GM18520 (cell line): ENCODE data around the gene SDF2L1.
"Not testable (repeated sequence)": the region's sequence is repeated elsewhere in the genome, so short reads cannot be mapped to it uniquely, and the experiment has no call there.

Experiments
- ATAC-seq: cut with Tn5 transposase; IDR thresholded peaks from one replicate; pipeline ENCODE4 v1.9.1; 2021; ENCODE audit not compliant: unreplicated experiment

SDF2L1 gene

DNA sequence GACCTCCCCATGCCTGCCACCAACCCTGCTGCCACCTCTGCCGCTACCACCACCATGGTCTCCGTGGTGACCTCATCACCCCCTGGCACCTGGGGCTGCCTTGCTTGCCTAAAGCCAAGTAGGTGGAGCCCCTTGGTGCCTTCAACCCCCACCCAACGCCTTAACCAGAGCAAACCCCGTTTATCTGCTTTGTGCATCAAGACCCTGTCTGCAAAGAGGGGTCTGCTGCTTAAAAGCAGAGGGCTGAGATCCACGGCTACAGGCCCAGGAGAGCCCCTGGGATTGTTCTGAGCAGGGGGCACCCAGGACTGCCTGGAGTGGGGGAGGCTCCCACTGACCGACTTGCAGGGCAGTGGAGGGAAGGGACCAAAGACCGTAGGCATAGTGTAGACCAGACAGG lies 18.8 kb downstream of the SDF2L1 start:
- no peak for ATAC-seq

DNA sequence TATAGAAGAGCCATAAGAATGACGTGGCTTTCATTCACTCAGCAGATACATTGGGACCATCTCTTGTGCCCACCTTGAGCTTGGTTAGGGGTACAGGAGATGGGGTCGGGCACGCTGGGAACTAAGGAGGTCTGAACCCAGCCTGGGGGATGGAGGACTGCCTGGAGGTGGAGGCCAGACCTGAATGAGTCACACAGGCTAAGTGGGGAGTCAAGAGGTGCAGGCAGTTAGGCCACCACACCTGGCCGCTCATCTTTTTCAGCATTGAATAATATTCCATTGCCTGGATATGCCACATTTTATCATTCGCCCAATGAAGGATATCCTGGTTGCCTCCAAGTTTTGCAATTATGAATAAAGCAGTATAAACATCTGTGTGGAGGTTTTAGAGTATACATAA lies 19.9 kb downstream of the SDF2L1 start:
- ATAC-seq, result no peak

DNA sequence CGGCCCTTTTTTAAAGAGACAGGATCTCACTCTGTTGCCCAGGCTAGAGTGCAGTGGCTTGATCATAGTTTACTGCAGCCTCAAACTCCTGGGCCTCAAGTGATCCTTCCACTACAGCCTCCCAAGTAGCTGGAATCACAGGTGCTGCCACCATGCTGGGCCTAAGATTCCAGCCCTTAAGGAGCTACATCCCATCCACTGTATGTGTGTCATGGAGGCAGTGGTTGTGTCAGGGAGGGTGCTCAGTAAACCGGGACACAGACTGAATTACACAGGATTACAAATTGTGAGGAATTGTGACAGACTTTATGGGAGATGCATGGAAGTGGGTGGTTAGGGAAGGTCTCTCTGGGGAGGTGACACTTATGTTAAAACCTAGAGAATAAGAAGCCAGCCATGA lies 21.6 kb downstream of the SDF2L1 start:
- ATAC-seq, result no peak

DNA sequence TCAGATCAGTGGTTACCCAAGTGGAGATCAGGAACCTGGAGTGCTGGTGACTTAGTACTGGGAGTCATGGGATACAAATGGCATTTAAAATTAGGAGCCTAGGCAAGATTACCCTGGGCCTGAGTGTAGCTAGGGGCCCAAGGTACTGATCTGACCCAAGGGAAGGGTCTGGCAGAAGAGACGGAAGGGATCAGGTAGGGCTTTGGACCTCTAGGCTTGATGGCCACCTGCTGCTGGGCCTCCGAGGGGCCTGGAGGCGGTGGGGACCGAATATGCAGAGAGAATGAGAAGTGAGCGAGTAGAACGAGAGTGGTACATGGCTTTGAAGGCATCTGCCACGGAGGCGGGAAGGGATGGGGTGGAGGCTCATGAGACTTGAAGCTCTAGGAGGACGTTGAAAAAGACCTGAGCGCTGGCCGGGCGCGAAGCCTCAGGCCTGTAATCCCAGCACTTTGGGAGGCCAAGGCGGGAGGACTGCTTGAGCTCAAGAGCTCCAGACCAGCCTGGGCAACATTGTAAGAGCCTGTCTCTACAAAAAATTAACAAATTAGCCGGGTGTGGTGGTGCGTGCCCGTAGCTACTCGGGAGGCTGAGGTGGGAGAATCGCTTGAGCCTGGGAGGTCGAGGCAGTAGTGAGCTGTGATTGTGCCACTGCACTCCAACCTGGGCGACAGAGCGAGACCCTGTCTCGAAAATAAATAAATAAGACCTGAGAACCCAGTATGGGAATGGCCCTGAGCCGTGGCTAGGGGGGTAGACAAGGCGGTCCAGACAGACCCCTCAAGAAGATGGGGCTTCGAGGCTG lies 23.1 kb downstream of the SDF2L1 start:
- ATAC-seq, result no peak

DNA sequence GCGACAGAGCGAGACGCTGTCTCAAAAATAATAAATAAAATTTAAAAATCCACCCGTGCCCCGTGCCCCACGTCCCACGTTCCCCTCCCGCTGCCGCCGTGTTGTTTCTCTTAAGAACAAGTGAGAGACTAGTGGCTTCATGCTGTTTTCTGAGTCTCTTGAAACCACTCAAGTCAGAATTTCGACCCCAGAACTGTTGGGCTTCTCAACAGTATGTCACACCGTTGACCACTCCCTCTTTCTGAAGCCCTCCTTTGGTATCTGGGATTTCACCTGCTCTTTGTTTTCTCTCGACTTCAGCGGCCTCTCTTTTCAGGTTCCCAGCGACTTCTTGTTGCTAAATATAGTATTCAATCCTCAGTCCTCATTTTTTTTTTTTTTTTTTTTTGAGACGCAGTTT lies 24.7 kb downstream of the SDF2L1 start:
- ATAC-seq, result no peak

DNA sequence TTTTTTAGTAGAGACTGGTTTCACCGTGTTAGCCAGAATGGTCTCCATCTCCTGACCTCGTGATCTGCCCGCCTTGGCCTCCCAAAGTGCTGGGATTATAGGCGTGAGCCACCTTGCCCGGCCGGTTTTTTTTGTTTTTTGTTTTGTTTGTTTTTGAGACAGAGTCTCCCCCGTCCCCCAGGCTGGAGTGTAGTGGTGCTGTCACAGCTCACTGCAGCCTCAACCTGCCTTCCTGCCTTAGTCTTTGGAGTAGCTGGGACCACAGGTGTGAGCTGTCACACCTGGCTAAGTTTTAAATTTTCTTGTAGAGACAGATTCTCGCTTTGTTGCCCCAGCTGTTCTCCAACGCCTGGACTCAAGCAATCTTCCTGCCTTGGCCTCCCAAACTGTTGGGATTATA lies 26.9 kb downstream of the SDF2L1 start:
- ATAC-seq, result no peak

DNA sequence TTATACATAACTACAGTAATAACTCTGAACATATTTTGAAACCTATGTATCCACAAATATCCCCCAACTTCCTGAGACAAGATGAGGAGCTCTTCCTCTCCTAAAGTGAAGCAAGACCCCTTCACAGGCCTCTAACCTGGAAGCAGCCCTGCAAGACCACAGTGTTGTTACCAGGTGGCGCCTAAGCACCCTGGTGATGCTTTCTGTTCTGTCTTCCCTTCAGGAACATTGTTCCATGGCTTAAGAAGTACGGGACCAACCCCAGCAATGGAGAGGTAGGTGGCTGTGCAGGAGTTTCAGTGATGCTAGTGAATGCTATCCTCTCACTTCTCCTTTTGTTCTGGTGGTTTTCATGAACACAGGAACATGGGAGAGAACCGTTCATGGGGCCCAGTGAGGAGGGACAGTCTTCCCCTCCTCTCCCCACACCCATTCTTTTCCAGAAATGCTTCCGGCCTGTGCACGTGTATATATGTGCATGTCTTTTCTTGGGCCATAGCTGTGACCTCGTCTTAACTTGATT lies 30.1 kb downstream of the SDF2L1 start:
- no peak for ATAC-seq

DNA sequence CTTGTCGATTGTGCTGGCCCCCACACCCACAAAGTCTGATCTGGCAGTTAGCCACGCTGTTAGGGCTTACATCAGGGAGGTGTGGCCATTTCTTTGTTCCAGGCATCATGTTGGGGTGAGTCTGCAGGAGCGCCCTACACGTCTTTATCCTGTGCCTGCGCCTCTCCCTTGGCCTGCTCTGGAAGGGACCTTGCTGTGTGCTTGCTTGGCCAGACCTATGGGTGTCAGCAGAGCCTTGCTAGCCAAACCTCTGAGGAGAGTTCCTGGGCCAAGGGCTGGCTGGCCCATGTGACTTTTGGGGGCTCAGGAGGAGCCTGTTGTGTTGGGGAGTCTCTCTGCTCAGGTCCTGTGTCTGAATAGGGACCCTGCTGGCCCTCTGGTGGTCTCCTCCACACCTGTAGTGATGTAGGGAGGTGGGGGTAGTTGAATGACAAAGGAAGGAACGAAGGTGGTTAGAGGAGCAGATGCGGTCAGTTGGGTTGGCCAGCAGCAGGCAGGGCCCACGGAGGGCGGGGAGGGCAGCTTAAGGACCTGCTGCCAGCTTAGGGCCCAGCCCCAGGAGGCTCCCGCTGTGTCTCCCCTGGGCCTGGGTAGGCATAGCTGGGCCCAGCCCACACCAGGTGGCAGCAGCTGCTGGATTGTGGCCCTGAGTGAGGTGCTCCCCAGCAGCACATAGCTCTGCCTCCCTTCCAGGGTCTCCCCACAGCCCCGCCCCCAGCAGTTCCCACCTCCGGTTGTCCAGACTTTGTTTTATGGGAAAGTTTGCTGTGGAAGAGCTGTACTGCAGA lies 31.6 kb downstream of the SDF2L1 start:
- no peak for ATAC-seq

DNA sequence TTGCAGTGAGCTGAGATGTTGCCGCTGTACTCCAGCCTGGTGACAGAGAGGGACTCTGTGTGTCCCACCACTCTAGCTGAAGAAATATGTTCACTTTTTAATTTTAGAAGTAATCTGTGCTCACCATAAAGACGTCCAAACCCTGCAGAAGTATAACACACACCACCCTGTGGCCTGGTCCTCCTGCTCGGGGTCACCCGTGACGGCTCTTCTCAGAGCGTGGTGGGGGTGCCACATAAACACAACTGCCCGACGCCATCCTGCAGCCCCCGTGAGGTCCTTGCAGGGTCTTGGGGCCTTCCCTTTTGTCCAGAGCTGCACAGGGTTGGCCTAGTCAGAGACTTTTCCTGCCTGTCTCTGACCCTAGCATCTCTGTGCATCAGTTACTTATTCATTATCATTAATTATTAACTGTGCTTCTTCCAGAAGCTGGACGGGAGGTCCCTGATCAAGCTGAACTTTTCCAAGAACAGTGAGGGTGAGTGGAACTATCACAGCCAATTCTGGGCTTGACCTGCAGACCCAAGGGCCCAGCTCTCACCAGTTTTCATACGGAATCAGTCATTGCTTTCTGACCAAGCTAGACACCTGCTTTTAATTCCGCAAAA lies 32.6 kb downstream of the SDF2L1 start:
- no peak for ATAC-seq

DNA sequence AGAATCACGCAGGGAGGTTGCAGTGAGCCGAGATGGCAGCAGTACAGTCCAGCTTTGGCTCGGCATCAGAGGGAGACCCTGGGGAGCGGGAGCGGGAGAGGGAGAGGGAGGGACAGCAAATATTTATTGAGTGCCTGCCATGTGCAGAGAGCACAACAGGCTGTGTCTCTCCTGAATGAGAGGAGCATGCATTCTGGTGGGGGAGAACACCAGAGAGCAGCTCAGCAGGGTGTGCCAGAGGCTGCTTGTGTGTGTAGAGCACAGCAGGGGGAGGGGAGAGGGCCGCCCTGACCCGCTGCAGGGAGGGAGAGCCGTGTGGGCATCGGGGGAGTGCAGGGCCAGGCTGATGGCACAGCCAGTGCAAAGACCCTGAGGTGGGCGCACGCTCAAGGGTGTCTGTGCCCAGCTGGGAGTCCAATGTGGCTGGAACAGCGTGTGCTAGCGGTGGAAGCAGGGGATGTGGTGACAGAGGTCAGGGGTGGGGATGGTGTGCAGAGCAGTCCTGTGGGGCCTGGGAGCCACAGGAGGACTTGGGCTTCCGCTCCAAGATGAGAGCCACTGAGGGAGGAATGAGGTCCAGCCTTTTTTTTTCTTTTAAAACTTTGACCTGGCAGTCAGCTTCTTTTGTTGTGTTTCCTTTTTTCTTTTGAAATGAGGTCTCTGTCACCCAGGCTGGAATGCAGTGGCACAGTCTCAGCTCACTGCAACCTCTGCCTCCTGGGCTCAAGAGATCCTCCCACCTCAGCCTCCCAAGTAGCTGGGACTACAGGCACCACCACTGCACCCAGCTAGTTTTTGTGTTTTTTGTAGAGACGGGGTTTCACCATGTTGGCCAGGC lies 35.7 kb downstream of the SDF2L1 start:
- ATAC-seq, result no peak

DNA sequence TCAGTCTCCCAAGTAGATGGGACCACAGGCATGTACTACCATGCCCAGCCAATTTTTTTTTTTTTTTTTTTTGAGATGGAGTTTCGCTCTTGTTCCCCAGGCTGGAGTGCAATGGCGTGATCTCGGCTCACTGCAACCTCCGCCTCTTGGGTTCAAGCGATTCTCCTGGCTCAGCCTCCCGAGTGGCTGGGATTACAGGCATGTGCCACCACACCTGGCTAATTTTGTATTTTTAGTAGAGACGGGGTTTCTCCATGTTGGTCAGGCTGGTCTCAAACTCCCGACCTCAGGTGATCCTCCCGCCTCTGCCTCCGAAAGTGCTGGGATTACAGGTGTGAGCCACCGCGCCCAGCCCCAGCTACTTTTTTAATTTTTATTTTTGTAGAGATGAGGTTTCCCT lies 36.7 kb downstream of the SDF2L1 start:
- ATAC-seq, result not testable (repeated sequence)

DNA sequence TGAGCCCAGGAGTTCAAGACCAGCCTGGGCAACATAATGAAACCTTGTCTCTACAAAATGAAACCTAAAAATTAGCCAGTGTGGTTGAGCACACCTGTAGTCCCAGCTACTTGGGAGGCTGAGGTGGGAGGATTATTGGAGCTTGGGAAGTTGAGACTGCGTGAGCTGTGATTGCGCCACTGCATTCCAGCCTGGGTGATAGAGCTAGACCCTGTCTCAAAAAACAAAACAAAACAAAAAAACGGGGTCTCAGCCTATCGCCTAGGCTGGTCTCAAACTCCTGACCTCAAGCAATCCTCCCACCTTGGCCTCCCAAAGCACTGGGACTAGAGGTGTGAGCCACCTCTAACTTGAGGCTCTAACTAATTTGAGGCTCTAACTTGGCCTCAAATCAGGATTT lies 37.3 kb downstream of the SDF2L1 start:
- ATAC-seq, result no peak

DNA sequence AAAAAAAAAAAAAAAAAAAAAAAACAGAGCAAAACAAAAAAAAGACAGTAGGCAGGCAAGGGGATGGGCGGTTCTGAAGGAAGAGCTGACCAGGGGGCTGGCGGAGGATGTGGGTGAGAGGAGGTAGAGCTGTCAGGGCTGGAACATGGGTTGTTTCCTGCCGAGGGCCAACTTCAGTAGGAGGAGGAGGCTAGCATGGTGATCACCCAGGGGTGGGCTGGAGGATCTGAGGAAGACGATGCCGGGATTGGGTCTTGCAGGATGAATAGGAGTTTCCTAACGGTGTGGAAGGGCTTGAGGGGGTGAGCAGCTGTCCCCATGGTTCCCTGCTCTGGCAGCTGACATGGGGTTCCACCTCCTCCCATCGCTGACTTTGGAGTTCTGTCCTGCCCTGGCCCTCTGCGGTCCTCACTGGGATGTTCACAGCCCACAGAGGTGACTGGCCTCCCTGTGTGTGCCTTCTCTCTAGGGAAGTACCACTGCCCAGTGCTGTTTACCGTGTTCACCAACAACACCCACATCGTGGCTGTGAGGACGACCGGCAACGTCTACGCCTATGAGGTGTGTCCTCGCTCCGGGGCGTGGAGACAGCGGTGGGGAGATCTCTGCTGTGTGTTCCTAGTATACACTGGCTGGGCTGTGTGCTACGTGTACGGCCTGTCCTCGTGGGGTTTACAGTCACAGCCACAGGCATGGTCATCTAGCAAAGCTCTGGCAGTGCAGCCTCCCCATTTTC lies 38.9 kb downstream of the SDF2L1 start:
- no peak for ATAC-seq

DNA sequence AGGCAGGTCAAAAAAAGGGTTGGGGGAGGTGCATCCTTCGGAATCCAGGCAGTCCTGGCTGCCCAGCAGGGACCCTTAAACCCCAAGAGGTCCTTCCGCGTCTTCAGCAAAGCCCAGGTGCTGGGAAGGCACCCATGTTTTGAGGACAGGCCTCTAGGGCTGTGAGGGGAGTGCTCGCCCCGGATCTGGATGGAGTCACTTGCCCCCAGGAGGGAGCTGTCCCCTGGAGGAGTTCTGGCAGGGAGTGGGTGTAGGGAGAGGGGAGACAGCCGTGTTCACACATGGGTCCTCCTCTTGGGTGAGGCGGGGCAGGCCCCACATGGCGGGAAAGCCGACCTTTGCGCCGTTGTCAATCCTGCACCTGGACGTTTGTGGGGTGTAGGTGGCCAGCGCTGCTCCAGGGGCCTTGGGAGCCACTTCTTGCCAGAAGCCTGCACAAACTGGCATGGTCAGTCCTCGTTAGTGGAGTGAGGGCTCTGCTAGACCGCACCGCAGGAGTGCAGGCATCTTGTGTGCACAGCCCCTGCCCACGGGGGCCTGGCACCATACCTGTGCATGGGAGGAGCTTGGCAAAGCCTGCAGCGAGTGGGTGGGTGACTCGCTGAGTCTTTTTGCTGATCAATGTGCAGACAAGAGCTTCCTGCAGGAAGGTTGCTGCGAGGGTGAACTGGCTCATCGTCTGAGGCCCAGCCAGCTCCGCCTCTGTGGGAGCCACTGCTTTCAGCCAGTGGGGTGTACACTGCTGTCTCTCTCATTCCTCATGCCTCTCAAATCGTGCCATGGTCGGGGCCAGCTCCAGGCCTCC lies 39.7 kb downstream of the SDF2L1 start:
- ATAC-seq, result no peak

DNA sequence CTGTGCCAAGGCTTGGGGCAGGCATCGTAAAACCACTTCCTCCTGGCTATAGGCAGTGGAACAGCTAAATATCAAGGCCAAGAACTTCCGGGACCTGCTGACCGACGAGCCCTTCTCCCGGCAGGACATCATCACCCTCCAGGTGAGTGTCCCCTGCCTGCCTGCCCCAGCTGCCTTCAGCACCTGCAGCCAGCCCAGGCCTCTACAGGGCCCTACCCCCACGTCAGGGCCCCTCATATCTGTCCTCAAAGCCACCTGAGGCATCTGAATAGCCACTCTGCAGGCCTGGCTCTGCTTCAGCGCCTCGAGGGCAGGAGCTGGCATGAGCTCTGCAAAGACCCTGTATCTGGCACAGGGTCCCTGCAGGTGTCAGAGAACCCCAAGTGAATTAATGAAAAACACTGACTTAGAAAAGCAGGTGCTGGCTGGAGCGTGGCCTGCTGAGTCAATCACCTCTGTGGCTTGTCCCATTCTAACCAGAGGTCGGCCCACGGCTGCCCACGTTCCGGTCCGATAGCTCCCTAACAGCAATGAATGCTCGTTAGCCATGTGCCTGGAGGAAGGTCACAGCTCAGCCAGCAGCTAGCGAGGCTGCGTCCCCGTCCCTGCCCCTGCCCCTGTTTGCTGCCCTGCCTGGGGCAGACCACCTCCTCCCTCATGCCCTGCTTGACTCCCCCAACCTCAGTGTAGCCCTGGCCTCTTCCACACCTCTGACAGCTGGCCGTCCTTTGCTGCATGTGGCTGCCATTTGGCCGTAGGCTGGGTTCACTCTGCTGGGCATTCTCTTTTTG lies 40.5 kb downstream of the SDF2L1 start:
- ATAC-seq, result no peak

DNA sequence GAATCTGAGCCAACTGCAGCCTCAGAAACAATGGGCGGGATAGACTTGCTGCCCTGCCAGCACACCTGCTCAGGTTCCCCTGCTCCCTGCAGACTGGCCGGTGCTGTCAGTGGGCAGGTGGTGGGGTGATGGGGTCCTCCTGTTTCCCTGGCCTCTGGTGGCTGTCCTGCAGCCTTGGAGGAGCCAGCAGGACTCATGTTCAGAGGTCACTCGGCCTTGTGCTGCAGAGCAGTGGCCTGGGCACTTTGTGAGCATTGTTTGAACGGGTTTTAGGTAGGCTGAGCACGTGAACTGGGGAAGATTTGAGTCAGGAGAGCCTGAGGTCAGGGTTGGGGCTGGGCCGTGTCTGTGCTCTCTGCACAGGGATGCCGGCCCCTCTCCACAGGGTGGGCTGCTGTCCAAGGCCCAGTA lies 41.3 kb downstream of the SDF2L1 start:
- ATAC-seq, result no peak

DNA sequence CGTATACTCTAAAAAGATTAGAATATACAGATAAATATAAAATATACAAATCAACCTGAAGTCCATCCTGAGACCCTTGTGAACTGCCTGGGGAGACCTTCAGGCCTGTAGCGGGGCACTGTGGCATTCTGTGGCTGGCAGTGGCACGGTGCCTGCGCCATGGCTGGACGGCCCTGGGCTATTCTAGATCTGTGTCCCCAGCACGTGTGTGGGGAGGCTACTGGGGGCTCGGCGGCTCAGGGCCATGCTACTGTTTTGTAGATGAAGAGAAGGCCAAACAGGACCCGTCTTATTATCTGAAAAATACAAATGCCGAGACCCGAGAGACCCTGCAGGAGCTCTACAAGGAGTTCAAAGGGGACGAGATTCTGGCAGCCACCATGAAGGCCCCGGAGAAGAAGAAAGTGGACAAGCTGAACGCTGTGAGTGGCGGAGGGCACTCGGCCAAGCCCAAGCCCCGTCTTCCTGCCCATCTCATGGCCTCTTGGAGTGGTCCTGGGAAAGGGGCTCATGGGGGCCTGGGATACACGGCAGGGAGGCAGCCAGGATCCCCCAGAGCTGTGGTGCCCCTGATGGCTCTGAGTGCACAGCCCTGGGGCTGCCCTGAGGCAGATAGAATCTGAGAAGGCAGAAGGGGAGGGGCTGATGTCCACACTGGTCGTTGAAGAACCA lies 42.5 kb downstream of the SDF2L1 start:
- no peak for ATAC-seq

DNA sequence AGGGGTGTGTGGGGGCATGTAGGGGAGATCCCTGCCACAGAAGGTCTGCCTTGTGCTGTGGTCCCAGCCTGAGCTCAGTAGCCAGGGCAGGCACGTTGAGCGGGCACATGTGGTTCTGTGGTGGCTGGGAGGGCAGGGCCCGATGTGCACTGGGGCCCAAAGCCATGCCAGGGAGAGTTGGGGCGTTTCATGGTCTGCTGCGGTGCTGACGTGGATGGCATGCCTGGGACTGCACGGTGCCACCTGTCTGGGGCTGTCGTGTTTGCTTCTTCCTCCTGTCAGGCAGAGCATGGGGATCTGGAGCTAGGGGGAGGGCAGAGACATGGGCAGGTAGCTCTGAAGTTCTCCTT lies 43.0 kb downstream of the SDF2L1 start:
- ATAC-seq, result no peak
